Measurements from ENCODE around the gene SULT1C3. TPM values are rescaled to one million over a fixed set of nuclear protein-coding genes. Genes with fewer than 3 reads are reported as not detected.
A peak's percentile ranks its signal among the peaks of the same experiment; 100 is the strongest.

The SULT1C3 gene
- total and polyA plus RNA-seq, 2 of the 13 experiments (the other 11 are each of a cell fraction or from before 2014, with no cell fraction given), result not detected

GRCh38 chr2:108293850-108294249 is 54.1 kb downstream of the SULT1C3 start (continued):
- TF ChIP-seq MAFK (conservative IDR thresholded peaks at IDR 0.05 in 1 of 2, IDR thresholded peaks at IDR 0.05 in 1 of 2; ENCODE audit: low read length in 2 of 2) (no peak), ZNF441 (CRISPR knock-in tag; IDR thresholded peaks at IDR 0.05; ENCODE audit: borderline replicate concordance) (0 out of 2 replicates have a peak, but pooled peaks have one; percentile 53), SSRP1 (CRISPR knock-in tag; IDR thresholded peaks at IDR 0.05) (no peak), ZNF326 (CRISPR knock-in tag; IDR thresholded peaks at IDR 0.05; ENCODE audit: borderline replicate concordance) (no peak), TEAD3 (CRISPR knock-in tag; optimal IDR thresholded peaks at IDR 0.05; ENCODE audit: borderline replicate concordance) (no peak), SETDB1 (CRISPR knock-in tag; IDR thresholded peaks at IDR 0.05; ENCODE audit: borderline replicate concordance) (no peak), MTA1 (CRISPR knock-in tag; IDR thresholded peaks at IDR 0.05; ENCODE audit: borderline replicate concordance) (no peak), ATF6 (CRISPR knock-in tag; conservative IDR thresholded peaks at IDR 0.05) (no peak), ZNF724P (CRISPR knock-in tag; IDR thresholded peaks at IDR 0.05; ENCODE audit: borderline replicate concordance) (no peak), ZNF644 (CRISPR knock-in tag; IDR thresholded peaks at IDR 0.05; ENCODE audit: low read depth) (peak; percentile 91), ZNF460 (CRISPR knock-in tag; IDR thresholded peaks at IDR 0.05; ENCODE audit: borderline replicate concordance) (no peak), NR3C1 (CRISPR knock-in tag; IDR thresholded peaks at IDR 0.05) (no peak), POLR2A (IDR thresholded peaks at IDR 0.05; ENCODE audit: insufficient read depth in 1 of 2, low read depth in 2 of 2, low read length in 2 of 2) (no peak), ZSCAN25 (CRISPR knock-in tag; IDR thresholded peaks at IDR 0.05) (no peak), U2AF2 (IDR thresholded peaks at IDR 0.05; ENCODE audit: low read depth, low read length) (no peak), ZNF768 (CRISPR knock-in tag; IDR thresholded peaks at IDR 0.05) (no peak), TOPORS (CRISPR knock-in tag; IDR thresholded peaks at IDR 0.05) (no peak), PLSCR1 (CRISPR knock-in tag; IDR thresholded peaks at IDR 0.05; ENCODE audit: borderline replicate concordance) (no peak)

All from HepG2 (cell line).